CD4-positive, alpha-beta T cell treated with Interleukin-4 for 4 hours (primary cell): ENCODE results near the gene RAPGEF5.

ENCODE experiments used
- DNase-seq: peaks from one replicate; pipeline ENCODE4 v3.0.0-alpha.2; 2020

Gene RAPGEF5

GRCh38 chr7:22252936-22253536 is 103.9 kb downstream of the RAPGEF5 start:
- no peak for DNase-seq

GRCh38 chr7:22252016-22252415 is 104.9 kb downstream of the RAPGEF5 start:
- DNase-seq: no peak

GRCh38 chr7:22251281-22251680 is 105.7 kb downstream of the RAPGEF5 start:
- DNase-seq: no peak

- no peak for DNase-seq
These were observed 106.6 kb downstream of the RAPGEF5 start for GRCh38 chr7:22250390-22250789.

- DNase-seq: no peak
These were observed 108.7 kb downstream of the RAPGEF5 start for GRCh38 chr7:22248111-22248809.

- no peak for DNase-seq
These were observed 115.1 kb downstream of the RAPGEF5 start for GRCh38 chr7:22241805-22242390.

- no peak for DNase-seq
These were observed 115.9 kb downstream of the RAPGEF5 start for GRCh38 chr7:22240904-22241571.

GRCh38 chr7:22238354-22239311 is 118.3 kb downstream of the RAPGEF5 start:
- no peak for DNase-seq

GRCh38 chr7:22235134-22235533 is 121.8 kb downstream of the RAPGEF5 start:
- no peak for DNase-seq

GRCh38 chr7:22234227-22234626 is 122.7 kb downstream of the RAPGEF5 start:
- DNase-seq: no peak

GRCh38 chr7:22231806-22232205 is 125.1 kb downstream of the RAPGEF5 start:
- no peak for DNase-seq

GRCh38 chr7:22231141-22231540 is 125.8 kb downstream of the RAPGEF5 start:
- no peak for DNase-seq

- DNase-seq: no peak
These were observed 126.7 kb downstream of the RAPGEF5 start for GRCh38 chr7:22230238-22230637.

GRCh38 chr7:22229148-22229547 is 127.8 kb downstream of the RAPGEF5 start:
- no peak for DNase-seq

- DNase-seq: no peak
These were observed 133.1 kb downstream of the RAPGEF5 start for GRCh38 chr7:22223807-22224206.

GRCh38 chr7:22220941-22221340 is 136.0 kb downstream of the RAPGEF5 start:
- no peak for DNase-seq

- no peak for DNase-seq
These were observed 137.0 kb downstream of the RAPGEF5 start for GRCh38 chr7:22219739-22220493.

GRCh38 chr7:22219036-22219435 is 137.9 kb downstream of the RAPGEF5 start:
- DNase-seq: no peak

- no peak for DNase-seq
These were observed 140.0 kb downstream of the RAPGEF5 start for GRCh38 chr7:22216832-22217475.

GRCh38 chr7:22216309-22216708 is 140.6 kb downstream of the RAPGEF5 start:
- no peak for DNase-seq

GRCh38 chr7:22214000-22214399 is 143.0 kb downstream of the RAPGEF5 start:
- no peak for DNase-seq
